GM23248 (cell line): ENCODE results near the gene DARS1.

ENCODE experiments used
- EZH2 ChIP-seq: fragments of 200-600 bp; sonication (generic); IDR thresholded peaks from 2 replicates; pipeline ENCODE4 v1.6.1; 2018; ENCODE audit warnings: antibody characterized with exemption, mild to moderate bottlenecking; ENCODE audit not compliant: insufficient read depth, poor library complexity, severe bottlenecking
- EZH2phosphoT487 ChIP-seq: fragments of 200-600 bp; sonication (generic); IDR thresholded peaks from 2 replicates; pipeline ENCODE4 v1.6.1; 2018; ENCODE audit warnings: antibody characterized with exemption, moderate library complexity, mild to moderate bottlenecking, low read depth; ENCODE audit not compliant: insufficient read depth

DNA sequence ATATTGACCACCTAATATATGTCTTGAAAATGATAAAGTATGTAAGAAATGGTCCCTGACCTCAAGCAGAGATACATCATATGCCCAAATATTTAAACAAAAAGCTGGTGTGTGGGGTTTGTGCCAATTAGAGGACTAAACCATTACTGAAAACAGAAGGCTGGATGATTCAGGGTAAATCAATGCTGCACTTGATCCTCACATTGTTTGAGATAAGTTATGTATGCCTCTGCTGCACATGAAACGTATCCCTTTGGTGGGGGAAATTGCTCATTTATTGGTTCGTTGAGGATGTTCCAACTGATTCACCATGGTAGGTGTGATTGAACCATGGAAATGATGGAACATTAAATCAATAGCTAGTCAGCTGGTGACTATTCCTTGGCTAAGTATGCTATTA, 24.7 kb upstream of the DARS1 start:
- TF ChIP-seq EZH2 (no peak), EZH2phosphoT487 (no peak)
